CD4-positive, alpha-beta T cell (primary cell): ENCODE results near the gene FEM1A. TPM values are rescaled to one million over a fixed set of nuclear protein-coding genes. Genes with fewer than 3 reads are reported as not detected.

Source experiments
- ATAC-seq: fragments of 200-7000 bp; cut with Tn5 transposase; one replicate; pipeline ENCODE4 v1.10.0; 2022; ENCODE audit warnings: mild to moderate bottlenecking; ENCODE audit not compliant: poor library complexity
- CTCF ChIA-PET: fragments of 350-600 bp; sonication (Branson Sonifier 250); formaldehyde crosslinking; loops from one replicate; lab custom pipeline; 2021; ENCODE audit warnings: antibody characterized with exemption, inconsistent platforms; lab: Charles Lee
- POLR2A ChIA-PET: fragments of 350-600 bp; sonication (Branson Sonifier 250); formaldehyde crosslinking; loops from one replicate; lab custom pipeline; 2021; ENCODE audit warnings: antibody characterized with exemption, inconsistent platforms; lab: Charles Lee
- DNase-seq, 14 experiments: peaks; one replicate each; pipeline ENCODE4 v3.0.0-alpha.2; 2013 to 2020; ENCODE audit warnings: mixed read lengths in 2 of 14
- H3K27ac ChIP-seq, 2 donors: one replicate each; pipeline versions ENCODE4 v1.5.1 to v1.7.0; 2013; ENCODE audit warnings: low read length in 2 of 2, low read depth in 1 of 2, mild to moderate bottlenecking in 1 of 2
- H3K27me3 ChIP-seq, 2 experiments: 1 replicate in 1 of 2; 2 replicates in 1 of 2; pipeline versions ENCODE4 v1.6.1 to v1.7.0; 2013; ENCODE audit warnings: low read length in 2 of 2, control low read depth in 1 of 2, mild to moderate bottlenecking in 1 of 2, moderate library complexity in 1 of 2; ENCODE audit not compliant: insufficient read depth in 2 of 2, control insufficient read depth in 1 of 2
- H3K36me3 ChIP-seq: one replicate; pipeline ENCODE4 v1.6.1; 2013; ENCODE audit warnings: low read length, control low read depth; ENCODE audit not compliant: insufficient read depth
- H3K4me1 ChIP-seq: one replicate; pipeline ENCODE4 v1.6.1; 2013; ENCODE audit warnings: low read length, control low read depth; ENCODE audit not compliant: insufficient read depth
- H3K4me3 ChIP-seq: one replicate; pipeline ENCODE4 v1.5.1; 2013; ENCODE audit warnings: mild to moderate bottlenecking, low read length, moderate library complexity
- H3K9me3 ChIP-seq, 2 experiments: 1 replicate in 1 of 2; 2 replicates in 1 of 2; pipeline versions ENCODE4 v1.6.1 to v1.7.0; 2013; ENCODE audit warnings: low read length in 2 of 2, mild to moderate bottlenecking in 2 of 2, control low read depth in 1 of 2, moderate library complexity in 1 of 2; ENCODE audit not compliant: control insufficient read depth in 1 of 2, insufficient read depth in 1 of 2
- H3K27ac Mint-ChIP-seq: one replicate; pipeline ENCODE4 v1.8.0; 2020; ENCODE audit warnings: mixed read lengths
- H3K27me3 Mint-ChIP-seq: one replicate; pipeline ENCODE4 v1.8.0; 2021; ENCODE audit warnings: mixed read lengths
- H3K36me3 Mint-ChIP-seq: one replicate; pipeline ENCODE4 v1.8.0; 2021; ENCODE audit warnings: low read depth, mixed read lengths
- H3K4me1 Mint-ChIP-seq: one replicate; pipeline ENCODE4 v1.8.0; 2021; ENCODE audit warnings: low read depth, mixed read lengths
- H3K4me3 Mint-ChIP-seq: one replicate; pipeline ENCODE4 v1.8.0; 2020; ENCODE audit warnings: mild to moderate bottlenecking, mixed read lengths
- H3K9me3 Mint-ChIP-seq: one replicate; pipeline ENCODE4 v1.8.0; 2020; ENCODE audit warnings: mixed read lengths
- CTCF ChIP-seq: fragments of 200-600 bp; IDR thresholded peaks from one replicate; pipeline ENCODE4 v1.8.0; 2022; ENCODE audit warnings: antibody characterized with exemption, mild to moderate bottlenecking
- intact Hi-C, 2 experiments: fragments of 100-400 bp; cut with DNase I in 1 of 2; cut with micrococcal nuclease in 1 of 2; formaldehyde crosslinking; loops; one replicate each; pipeline versions ENCODE4 v1.15.1 to v1.9.0; 2023 to 2025; cut with DNase I, micrococcal nuclease
- total RNA-seq, 174 experiments: library from RNA in 2 of 174; stranded (reverse) in 2 of 174; gene quantifications; one replicate each; pipeline ENCODE4 v1.2.3 and lab custom pipeline; 2021 to 2026

The FEM1A gene
- total RNA-seq, 2 experiments from 2014 or later, result 11.8 to 12.1 TPM

GRCh38 chr19:4814625-4815425, 23.3 kb downstream of the FEM1A start:
- Mint-ChIP-seq H3K9me3 (no peaks in the 10 kb centered on the region), H3K4me1 (peaks cover 18% of the 10 kb centered on the region), H3K36me3 (peaks cover 12% of the 10 kb centered on the region), H3K27me3 (no peaks in the 10 kb centered on the region), H3K27ac (no peak overlapping the region), H3K4me3 (no peak overlapping the region)
- intact Hi-C loops, result loop anchor here in 1 of 2 experiments (1.0 kb wide), 2 partner anchors 24 to 52 kb away; partner anchors contain the start of genes FEM1A and PLIN3
- no peaks in the 10 kb centered on the region for H3K27me3 ChIP-seq
- H3K27ac ChIP-seq, result no peak overlapping the region
- no peak overlapping the region for H3K4me3 ChIP-seq
- CTCF ChIA-PET, result interaction anchor here (0.6 to 1.8 kb wide), 4 partner anchors 36 to 845 kb away, joined by 3 to 5 read pairs (median 4); no protein-coding TSS in a partner anchor
- POLR2A ChIA-PET, result no interaction called here
- no peak for TF ChIP-seq CTCF
- ATAC-seq (no peak), DNase-seq (no peak)
- H3K4me1 ChIP-seq, result peaks cover 17% of the 10 kb centered on the region
- no peaks in the 10 kb centered on the region for H3K9me3 ChIP-seq
- peaks cover 26% of the 10 kb centered on the region for H3K36me3 ChIP-seq

GRCh38 chr19:4815426-4816201, 24.1 kb downstream of the FEM1A start:
- Histone ChIP-seq H3K36me3 (peaks cover 26% of the 10 kb centered on the region), H3K9me3 (no peaks in the 10 kb centered on the region), H3K27ac (no peak overlapping the region), H3K27me3 (no peaks in the 10 kb centered on the region), H3K4me3 (peak overlapping the region; percentile 24), H3K4me1 (peaks cover 17% of the 10 kb centered on the region)
- H3K27ac Mint-ChIP-seq, result peak overlapping the region; percentile 8
- TF ChIP-seq CTCF, result no peak
- peaks cover 17% of the 10 kb centered on the region for H3K4me1 Mint-ChIP-seq
- peak; percentile 87 for ATAC-seq
- H3K9me3 Mint-ChIP-seq, result no peaks in the 10 kb centered on the region
- peak overlapping the region; percentile 52 for H3K4me3 Mint-ChIP-seq
- intact Hi-C loops, result loop anchor here in 1 of 2 experiments (1.0 kb wide), 2 partner anchors 24 to 52 kb away; partner anchors contain the start of genes FEM1A and PLIN3
- POLR2A ChIA-PET, result no interaction called here
- peaks cover 14% of the 10 kb centered on the region for H3K36me3 Mint-ChIP-seq
- H3K27me3 Mint-ChIP-seq, result no peaks in the 10 kb centered on the region
- CTCF ChIA-PET, result interaction anchor here (1.7 kb wide), 1 partner anchor 36 kb away, joined by 4 read pairs; no protein-coding TSS in a partner anchor
- DNase-seq, result peak; percentile 51 to 88 (median 64)

GRCh38 chr19:4816202-4816949, 24.8 kb downstream of the FEM1A start:
- DNase-seq (no peak), ATAC-seq (no peak)
- Histone ChIP-seq H3K9me3 (no peaks in the 10 kb centered on the region), H3K4me1 (peaks cover 16% of the 10 kb centered on the region), H3K36me3 (peaks cover 26% of the 10 kb centered on the region), H3K27ac (no peak overlapping the region), H3K4me3 (no peak overlapping the region), H3K27me3 (no peaks in the 10 kb centered on the region)
- Mint-ChIP-seq H3K4me1 (peaks cover 17% of the 10 kb centered on the region), H3K4me3 (no peak overlapping the region), H3K36me3 (peaks cover 14% of the 10 kb centered on the region), H3K27me3 (no peaks in the 10 kb centered on the region), H3K27ac (no peak overlapping the region), H3K9me3 (no peaks in the 10 kb centered on the region)
- ChIA-PET POLR2A (no interaction called here), CTCF (no interaction called here)
- intact Hi-C loops, result no loop called here
- TF ChIP-seq CTCF, result no peak
